Memory B cell (primary cell): ENCODE measurements around the gene AQP11.
"Not testable (repeated sequence)": the region's sequence is repeated elsewhere in the genome, so short reads cannot be mapped to it uniquely, and the experiment has no call there.

Source experiments
- ATAC-seq: fragments of 150-1000 bp; cut with Tn5 transposase; 2 replicates; pipeline ENCODE4 v1.10.0; 2021; ENCODE audit warnings: low read depth, mild to moderate bottlenecking, moderate library complexity
- DNase-seq, 2 donors: peaks; one replicate each; pipeline ENCODE4 v3.0.0; 2022; ENCODE audit warnings: low spot score in 2 of 2
- H3K27ac Mint-ChIP-seq: one replicate; pipeline ENCODE4 v1.8.0; 2022; ENCODE audit warnings: mild to moderate bottlenecking, moderate library complexity, mixed read lengths
- H3K27me3 Mint-ChIP-seq: one replicate; pipeline ENCODE4 v1.8.0; 2022; ENCODE audit warnings: mixed read lengths
- H3K36me3 Mint-ChIP-seq: one replicate; pipeline ENCODE4 v1.8.0; 2022; ENCODE audit warnings: mild to moderate bottlenecking, mixed read lengths
- H3K4me1 Mint-ChIP-seq: one replicate; pipeline ENCODE4 v1.8.0; 2022; ENCODE audit warnings: mixed read lengths
- H3K4me3 Mint-ChIP-seq: one replicate; pipeline ENCODE4 v1.8.0; 2022; ENCODE audit warnings: mild to moderate bottlenecking, moderate library complexity, mixed read lengths
- H3K9me3 Mint-ChIP-seq: one replicate; pipeline ENCODE4 v1.8.0; 2022; ENCODE audit warnings: mixed read lengths

The AQP11 gene

DNA sequence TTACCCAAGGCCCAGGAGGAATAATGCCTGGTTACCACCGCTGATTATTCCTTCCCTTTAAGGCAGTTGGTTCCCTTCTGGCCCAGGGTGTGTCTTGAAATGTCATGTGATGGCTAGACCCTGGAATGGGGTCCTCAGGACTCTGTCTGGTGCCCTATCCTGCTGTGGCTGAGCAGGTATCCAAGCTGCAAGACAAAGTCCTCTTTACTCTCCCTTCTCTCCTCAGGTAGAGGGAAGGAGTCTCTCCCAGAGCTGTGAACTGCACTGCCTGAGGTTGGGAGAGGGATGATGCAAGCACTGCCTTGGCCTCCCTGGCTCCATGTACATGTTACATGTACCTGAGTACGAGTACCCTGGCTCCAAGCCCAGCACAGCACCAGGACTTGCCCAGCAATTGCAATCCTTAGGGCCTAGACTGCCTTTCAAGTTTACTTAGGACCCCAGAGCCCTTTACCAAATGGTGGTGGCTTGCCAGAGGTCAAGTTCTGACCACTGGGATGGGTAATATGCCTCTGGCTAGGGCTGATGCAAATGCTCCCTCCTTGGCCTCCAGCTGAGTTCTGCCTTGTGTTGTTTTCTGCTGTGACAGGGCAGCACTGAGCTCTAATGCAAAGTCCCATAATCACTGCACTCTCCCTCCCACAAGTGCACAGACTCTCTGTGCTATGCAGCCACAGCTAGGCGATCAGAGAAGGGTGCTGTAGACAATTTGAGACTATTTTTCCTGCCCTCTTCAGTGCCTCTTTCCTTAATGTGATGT, 20.7 kb upstream of the AQP11 start:
- no peak overlapping the region for H3K27ac Mint-ChIP-seq
- no peaks in the 10 kb centered on the region for H3K36me3 Mint-ChIP-seq
- peaks cover 3% of the 10 kb centered on the region for H3K9me3 Mint-ChIP-seq
- peaks cover 11% of the 10 kb centered on the region for H3K27me3 Mint-ChIP-seq
- no peak for DNase-seq
- no peaks in the 10 kb centered on the region for H3K4me1 Mint-ChIP-seq
- H3K4me3 Mint-ChIP-seq, result no peak overlapping the region
- ATAC-seq, result no peak

DNA sequence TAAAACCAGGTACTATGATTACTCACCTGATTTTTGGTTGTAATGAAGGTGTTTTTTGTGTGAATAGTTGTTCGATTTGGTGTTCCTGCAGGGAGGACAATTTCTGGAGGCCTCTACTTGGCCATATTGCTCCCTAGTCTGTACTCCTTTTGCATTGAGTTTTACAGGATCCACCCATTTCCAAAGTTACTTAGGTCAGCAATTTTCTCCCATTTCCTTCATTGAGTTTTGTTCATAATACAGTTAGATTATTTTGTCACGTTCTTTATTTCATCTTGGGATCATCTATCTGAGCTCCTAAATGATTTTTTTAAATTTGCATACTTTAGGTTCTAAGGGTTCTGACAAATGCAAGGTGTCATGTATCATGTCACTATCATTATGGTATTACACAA, 20.1 kb upstream of the AQP11 start:
- Mint-ChIP-seq H3K4me1 (no peaks in the 10 kb centered on the region), H3K9me3 (peaks cover 3% of the 10 kb centered on the region), H3K4me3 (no peak overlapping the region), H3K27ac (no peak overlapping the region), H3K36me3 (no peaks in the 10 kb centered on the region), H3K27me3 (peaks cover 11% of the 10 kb centered on the region)
- DNase-seq (no peak), ATAC-seq (no peak)

DNA sequence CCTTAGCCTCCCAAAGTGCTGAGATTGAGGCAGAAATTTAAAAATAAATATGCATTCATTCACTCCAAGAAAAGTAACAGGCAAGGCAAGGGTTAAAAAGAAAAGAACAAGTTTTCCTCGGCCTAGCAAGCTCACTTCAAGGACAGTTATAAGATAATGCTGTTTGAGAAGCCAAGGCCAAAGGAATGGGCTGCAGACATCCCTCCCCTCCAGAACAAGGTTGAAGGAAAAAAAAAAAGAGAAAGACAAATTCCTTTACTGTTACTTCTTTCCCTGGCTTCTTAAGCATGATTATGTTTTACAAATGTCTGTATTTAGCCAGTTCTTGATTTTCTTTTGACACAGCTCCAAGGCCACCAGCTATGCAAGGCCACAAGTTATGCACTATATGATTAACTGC, 18.9 kb upstream of the AQP11 start:
- H3K9me3 Mint-ChIP-seq, H3K4me3 Mint-ChIP-seq, ATAC-seq, DNase-seq, H3K36me3 Mint-ChIP-seq, H3K4me1 Mint-ChIP-seq, H3K27ac Mint-ChIP-seq: not testable (repeated sequence)
- H3K27me3 Mint-ChIP-seq, result peaks cover 11% of the 10 kb centered on the region

DNA sequence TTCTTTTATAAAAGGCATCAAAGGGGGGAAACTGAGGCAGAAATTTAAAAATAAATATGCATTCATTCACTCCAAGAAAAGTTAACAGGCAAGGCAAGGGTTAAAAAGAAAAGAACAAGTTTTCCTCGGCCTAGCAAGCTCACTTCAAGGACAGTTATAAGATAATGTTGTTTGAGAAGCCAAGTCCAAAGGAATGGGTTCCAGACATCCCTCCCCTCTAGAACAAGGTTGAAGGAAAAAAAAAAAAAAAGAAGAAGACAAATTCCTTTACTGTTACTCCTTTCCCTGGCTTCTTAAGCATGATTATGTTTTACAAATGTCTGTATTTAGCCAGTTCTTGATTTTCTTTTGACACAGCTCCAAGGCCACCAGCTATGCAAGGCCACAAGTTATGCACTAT, 14.3 kb upstream of the AQP11 start:
- not testable (repeated sequence) for H3K4me1 Mint-ChIP-seq, ATAC-seq, H3K36me3 Mint-ChIP-seq, H3K27ac Mint-ChIP-seq, H3K4me3 Mint-ChIP-seq, H3K9me3 Mint-ChIP-seq, DNase-seq, H3K27me3 Mint-ChIP-seq

DNA sequence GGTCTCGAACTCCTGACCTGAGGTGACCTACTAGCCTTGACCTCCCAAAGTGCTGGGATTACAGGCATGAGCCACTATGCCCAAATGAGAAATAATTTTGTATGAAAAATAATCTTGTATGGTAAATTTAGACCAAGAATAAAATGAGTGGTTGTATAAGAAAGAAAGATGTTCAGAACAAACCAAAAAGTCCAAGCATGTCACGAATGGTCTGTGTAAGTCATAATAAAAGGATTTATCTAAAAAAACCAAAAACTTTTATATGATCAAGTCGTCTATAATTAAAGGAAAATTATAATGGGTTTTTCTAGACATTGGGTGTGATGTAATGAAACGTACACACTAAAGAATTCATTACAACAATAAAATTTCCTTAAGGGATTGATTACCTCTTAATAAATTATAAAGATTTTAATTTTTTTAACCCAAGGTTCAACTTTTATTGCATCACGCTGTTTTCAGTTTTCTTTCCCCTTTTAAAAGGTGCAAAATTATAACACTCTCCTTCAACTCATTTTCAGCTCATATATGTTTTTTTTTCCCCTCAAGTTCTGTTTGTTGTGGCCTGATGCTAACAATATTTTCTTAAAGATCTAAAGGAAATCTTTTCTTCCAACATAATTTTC, 8.9 kb upstream of the AQP11 start:
- peaks cover 2% of the 10 kb centered on the region for H3K36me3 Mint-ChIP-seq
- peaks cover 2% of the 10 kb centered on the region for H3K27me3 Mint-ChIP-seq
- DNase-seq (no peak), ATAC-seq (no peak)
- H3K4me3 Mint-ChIP-seq, result no peak overlapping the region
- peaks cover 3% of the 10 kb centered on the region for H3K9me3 Mint-ChIP-seq
- H3K4me1 Mint-ChIP-seq, result no peaks in the 10 kb centered on the region
- no peak overlapping the region for H3K27ac Mint-ChIP-seq

DNA sequence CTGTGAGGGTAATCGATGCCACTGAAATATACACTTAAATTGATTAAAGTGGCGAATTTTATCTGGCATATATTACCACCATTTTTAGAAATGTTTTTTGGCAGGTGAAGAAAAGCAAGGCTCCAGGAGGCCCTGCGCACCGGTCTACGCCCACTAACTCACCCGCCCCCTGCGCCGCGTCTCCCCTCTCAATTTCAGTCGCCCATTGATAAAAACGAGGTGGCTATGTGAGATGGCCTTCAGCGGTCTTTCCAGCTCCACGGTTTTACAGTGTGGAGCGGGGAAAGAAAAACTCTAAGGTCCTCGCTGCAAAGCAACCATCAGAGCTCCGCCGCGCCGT, 602 bp upstream of the AQP11 start:
- peaks cover 4% of the 10 kb centered on the region for H3K27me3 Mint-ChIP-seq
- ATAC-seq, result peak; percentile 25
- no peaks in the 10 kb centered on the region for H3K9me3 Mint-ChIP-seq
- no peak for DNase-seq
- H3K27ac Mint-ChIP-seq, result no peak overlapping the region
- H3K36me3 Mint-ChIP-seq, result no peaks in the 10 kb centered on the region
- peak overlapping the region; percentile 89 for H3K4me3 Mint-ChIP-seq
- peaks cover 12% of the 10 kb centered on the region for H3K4me1 Mint-ChIP-seq

DNA sequence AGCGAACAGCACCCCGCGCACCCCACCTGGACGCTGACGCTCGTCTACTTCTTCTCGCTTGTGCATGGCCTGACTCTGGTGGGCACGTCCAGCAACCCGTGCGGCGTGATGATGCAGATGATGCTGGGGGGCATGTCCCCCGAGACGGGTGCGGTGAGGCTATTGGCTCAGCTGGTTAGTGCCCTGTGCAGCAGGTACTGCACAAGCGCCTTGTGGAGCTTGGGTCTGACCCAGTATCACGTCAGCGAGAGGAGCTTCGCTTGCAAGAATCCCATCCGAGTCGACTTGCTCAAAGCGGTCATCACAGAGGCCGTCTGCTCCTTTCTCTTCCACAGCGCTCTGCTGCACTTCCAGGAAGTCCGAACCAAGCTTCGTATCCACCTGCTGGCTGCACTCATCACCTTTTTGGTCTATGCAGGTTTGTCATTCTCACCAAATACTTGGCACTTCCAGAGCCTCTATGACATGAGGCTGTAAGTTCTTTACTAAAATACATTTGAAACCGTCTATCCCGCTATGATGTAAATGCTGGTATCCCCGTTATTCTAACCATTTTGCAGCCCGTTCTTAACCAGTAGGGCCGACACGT, 535 bp downstream of the AQP11 start:
- ATAC-seq, result peak; percentile 4
- Mint-ChIP-seq H3K4me1 (peaks cover 12% of the 10 kb centered on the region), H3K27ac (no peak overlapping the region), H3K36me3 (no peaks in the 10 kb centered on the region), H3K27me3 (peaks cover 4% of the 10 kb centered on the region), H3K4me3 (peak overlapping the region; percentile 95), H3K9me3 (no peaks in the 10 kb centered on the region)
- no peak for DNase-seq

DNA sequence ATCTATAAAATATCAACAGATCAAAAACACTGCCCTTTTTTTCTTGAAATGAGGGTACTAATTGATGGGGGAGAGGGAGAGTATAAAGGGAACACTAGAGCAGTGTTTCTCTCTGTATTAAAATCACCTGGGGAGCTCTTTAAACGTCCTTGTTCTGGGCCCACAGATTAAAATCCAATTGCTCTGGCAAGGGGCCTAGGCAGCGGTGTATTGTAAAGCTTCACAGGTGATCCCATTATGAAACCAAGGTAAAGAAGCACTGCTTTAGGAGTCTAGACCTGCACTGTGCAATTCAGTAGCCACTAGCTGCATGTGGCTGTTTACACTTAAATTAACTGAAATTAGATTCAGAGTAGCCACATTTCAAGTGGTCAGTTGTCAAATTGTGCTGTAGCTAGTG, 3.0 kb downstream of the AQP11 start:
- H3K4me1 Mint-ChIP-seq, result peaks cover 12% of the 10 kb centered on the region
- no peak overlapping the region for H3K4me3 Mint-ChIP-seq
- peaks cover 2% of the 10 kb centered on the region for H3K27me3 Mint-ChIP-seq
- no peak overlapping the region for H3K27ac Mint-ChIP-seq
- ATAC-seq (no peak), DNase-seq (no peak)
- H3K9me3 Mint-ChIP-seq, result no peaks in the 10 kb centered on the region
- no peaks in the 10 kb centered on the region for H3K36me3 Mint-ChIP-seq

DNA sequence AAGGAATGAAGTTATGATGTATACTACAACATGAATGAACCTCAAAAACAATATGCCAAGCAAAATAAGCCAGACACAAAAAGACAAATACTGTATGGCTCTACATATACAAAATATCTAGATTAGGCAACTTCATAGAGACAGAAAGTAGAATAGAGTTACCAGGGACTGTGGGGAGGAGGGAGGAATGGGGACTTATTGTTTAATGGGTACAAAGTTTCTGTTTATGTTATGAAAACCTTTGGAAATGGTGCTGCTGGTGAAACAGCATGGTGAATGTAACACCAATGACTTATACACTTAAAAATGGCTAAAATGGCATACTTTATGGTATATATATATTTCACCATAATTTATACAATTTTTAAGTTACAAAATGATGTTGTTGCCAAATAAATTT, 4.1 kb downstream of the AQP11 start:
- H3K27ac Mint-ChIP-seq, result no peak overlapping the region
- peaks cover 10% of the 10 kb centered on the region for H3K4me1 Mint-ChIP-seq
- no peak overlapping the region for H3K4me3 Mint-ChIP-seq
- DNase-seq, result no peak
- H3K9me3 Mint-ChIP-seq, result no peaks in the 10 kb centered on the region
- no peak for ATAC-seq
- H3K36me3 Mint-ChIP-seq, result no peaks in the 10 kb centered on the region
- peaks cover under 1% of the 10 kb centered on the region for H3K27me3 Mint-ChIP-seq

DNA sequence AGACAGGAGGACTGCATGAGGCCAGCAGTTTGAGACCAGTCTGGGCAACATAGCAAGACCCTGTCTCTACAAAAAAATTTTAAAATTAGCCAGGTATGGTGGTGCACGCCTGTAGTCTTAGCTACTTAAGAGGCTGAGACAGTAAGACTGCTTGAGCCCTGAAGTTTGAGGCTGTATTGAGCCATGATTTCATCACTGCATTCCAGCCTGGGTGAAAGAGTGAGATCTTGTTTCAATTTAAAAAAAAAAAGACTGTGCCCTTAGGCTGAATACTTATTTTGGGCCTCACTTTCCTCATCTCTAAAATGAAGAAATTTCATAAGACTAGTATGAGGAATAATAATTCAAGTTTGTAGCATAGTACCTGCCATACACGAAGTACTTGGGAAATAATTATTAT, 6.9 kb downstream of the AQP11 start:
- Mint-ChIP-seq H3K27ac (no peak overlapping the region), H3K4me3 (no peak overlapping the region), H3K4me1 (no peaks in the 10 kb centered on the region), H3K9me3 (no peaks in the 10 kb centered on the region), H3K36me3 (no peaks in the 10 kb centered on the region), H3K27me3 (no peaks in the 10 kb centered on the region)
- ATAC-seq, result no peak
- DNase-seq, result no peak

DNA sequence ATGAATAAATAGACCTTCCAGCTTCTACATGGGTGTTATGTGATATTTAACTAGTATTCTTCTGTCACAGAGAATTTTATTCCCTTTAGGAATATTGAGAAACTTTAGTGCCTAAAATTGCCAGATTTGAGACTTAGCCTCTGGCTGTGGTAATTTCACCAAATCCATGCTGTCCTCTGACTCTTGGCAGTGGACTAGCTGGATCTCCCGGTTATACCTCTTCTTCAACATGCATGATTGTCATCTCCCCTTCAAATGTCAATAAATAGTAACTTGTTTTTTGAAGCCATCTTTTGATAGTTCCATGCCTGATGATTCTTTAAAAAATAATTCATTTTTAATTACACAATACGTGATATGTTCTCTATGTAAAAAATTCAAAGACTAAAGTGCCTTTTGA, 8.4 kb downstream of the AQP11 start:
- Mint-ChIP-seq H3K36me3 (no peaks in the 10 kb centered on the region), H3K4me1 (no peaks in the 10 kb centered on the region), H3K4me3 (no peak overlapping the region), H3K27ac (no peak overlapping the region), H3K9me3 (no peaks in the 10 kb centered on the region), H3K27me3 (no peaks in the 10 kb centered on the region)
- DNase-seq (no peak), ATAC-seq (no peak)

DNA sequence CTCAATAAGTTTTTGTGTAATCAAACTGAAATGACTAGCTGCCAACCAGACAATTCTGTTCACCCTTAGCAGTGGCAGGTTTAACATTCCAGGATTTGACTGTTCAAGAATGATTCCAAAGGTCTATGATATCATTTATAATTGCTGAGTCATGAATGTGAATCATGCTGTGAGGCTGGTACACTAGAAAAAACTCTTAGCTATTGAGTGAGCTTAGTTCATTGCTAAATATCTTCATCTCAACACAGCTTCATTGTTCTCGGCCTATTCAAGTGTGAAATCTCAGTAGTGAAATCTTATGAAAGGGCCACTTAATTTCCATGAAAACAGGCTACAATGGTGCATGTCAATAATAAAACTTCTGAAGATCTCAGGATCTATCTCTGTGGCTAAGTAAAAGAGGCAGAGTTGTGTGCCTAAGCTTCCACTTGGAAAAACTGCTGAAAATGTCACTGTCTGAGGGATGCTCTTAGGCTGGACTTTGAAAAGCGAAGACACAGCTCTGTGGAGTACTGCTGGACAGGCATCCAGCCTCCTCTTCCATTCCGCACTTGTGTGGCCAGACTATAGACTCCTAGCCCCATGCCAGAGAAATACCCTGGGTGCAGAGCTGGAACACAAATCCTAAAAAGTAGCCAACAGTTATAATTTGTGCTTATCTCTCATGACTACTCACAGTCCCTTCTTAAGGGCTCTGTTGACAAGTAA, 12.8 kb downstream of the AQP11 start:
- Mint-ChIP-seq H3K27me3 (no peaks in the 10 kb centered on the region), H3K36me3 (peaks cover 3% of the 10 kb centered on the region), H3K9me3 (no peaks in the 10 kb centered on the region), H3K4me1 (no peaks in the 10 kb centered on the region), H3K4me3 (no peak overlapping the region), H3K27ac (no peak overlapping the region)
- DNase-seq, result no peak
- no peak for ATAC-seq

DNA sequence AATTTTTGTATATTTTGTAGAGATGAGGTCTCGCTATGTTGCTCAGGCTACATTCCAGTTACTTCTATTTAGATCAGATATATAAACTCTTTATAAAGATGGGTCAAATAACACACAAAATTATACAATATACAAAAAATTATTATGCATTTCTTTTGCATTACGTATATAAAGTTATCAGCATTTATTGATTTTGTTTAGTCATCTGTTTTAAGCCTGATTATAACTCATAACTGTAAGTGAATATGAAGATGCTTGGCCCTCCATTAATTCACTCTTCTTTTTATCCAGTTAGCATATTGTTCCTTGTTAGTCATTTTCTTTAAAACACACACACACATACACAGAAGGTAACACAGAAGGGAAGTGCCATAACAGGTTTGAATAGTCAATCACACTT, 14.5 kb downstream of the AQP11 start:
- no peak overlapping the region for H3K27ac Mint-ChIP-seq
- ATAC-seq (no peak), DNase-seq (no peak)
- no peaks in the 10 kb centered on the region for H3K9me3 Mint-ChIP-seq
- peaks cover 3% of the 10 kb centered on the region for H3K36me3 Mint-ChIP-seq
- no peaks in the 10 kb centered on the region for H3K4me1 Mint-ChIP-seq
- no peak overlapping the region for H3K4me3 Mint-ChIP-seq
- H3K27me3 Mint-ChIP-seq, result no peaks in the 10 kb centered on the region

DNA sequence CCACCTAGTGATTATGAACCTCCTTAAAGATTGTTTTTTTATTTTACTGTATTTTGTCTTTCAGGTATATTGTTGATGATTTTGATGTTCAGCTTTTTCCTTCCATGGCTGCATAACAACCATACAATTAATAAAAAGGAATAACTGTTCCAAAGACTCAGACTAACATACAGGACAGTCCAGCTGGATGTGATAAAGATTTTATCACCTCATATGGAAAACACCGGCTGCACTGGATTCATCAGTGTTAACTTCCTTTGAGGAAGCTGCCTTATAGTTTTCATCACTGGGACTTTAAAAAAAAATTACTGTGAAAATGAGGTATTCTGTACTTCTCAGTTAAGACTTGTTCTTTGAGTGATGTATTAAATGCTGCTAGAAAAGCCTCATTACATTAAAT, 19.5 kb downstream of the AQP11 start:
- ATAC-seq (no peak), DNase-seq (no peak)
- H3K4me1 Mint-ChIP-seq, result no peaks in the 10 kb centered on the region
- H3K27ac Mint-ChIP-seq, result no peak overlapping the region
- no peaks in the 10 kb centered on the region for H3K9me3 Mint-ChIP-seq
- H3K36me3 Mint-ChIP-seq, result peaks cover 12% of the 10 kb centered on the region
- H3K27me3 Mint-ChIP-seq, result no peaks in the 10 kb centered on the region
- no peak overlapping the region for H3K4me3 Mint-ChIP-seq
